Spleen (tissue), 7 donors: ENCODE data around the gene SLC39A8.

Experiments
- POLR2A ChIP-seq, 3 donors: fragments of 450-650 bp; IDR thresholded peaks; one replicate each; pipeline ENCODE4 v1.5.1; 2017; ENCODE audit warnings: antibody characterized with exemption in 3 of 3, mild to moderate bottlenecking in 1 of 3
- POLR2AphosphoS5 ChIP-seq, 3 donors: sonication (generic); formaldehyde crosslinking; IDR thresholded peaks; one replicate each; pipeline ENCODE4 v1.5.1; 2017; ENCODE audit warnings: antibody characterized with exemption in 3 of 3
- TF ChIP-seq, protein P1 (sequence below), 11 experiments: fragments of 200-600 bp in 7 of 11; fragments of 450-650 bp in 4 of 11; sonication (generic) in 4 of 11; IDR thresholded peaks in 8 of 11; conservative IDR thresholded peaks in 3 of 11; 1 replicate in 7 of 11; 2 replicates in 4 of 11; pipeline versions ENCODE4 v1.4.0 to v1.8.0; 2016 to 2021; ENCODE audit warnings: antibody characterized with exemption in 11 of 11, inconsistent platforms in 4 of 11, mild to moderate bottlenecking in 1 of 11
- donor health status: DM: no; HTN: no; CAD: no; lungs with moderate emphysema.
- donor health status: DM: no; HTN: no; CAD: no.
- donor health status: DM: no; HTN: no; CAD: no.

DNA sequence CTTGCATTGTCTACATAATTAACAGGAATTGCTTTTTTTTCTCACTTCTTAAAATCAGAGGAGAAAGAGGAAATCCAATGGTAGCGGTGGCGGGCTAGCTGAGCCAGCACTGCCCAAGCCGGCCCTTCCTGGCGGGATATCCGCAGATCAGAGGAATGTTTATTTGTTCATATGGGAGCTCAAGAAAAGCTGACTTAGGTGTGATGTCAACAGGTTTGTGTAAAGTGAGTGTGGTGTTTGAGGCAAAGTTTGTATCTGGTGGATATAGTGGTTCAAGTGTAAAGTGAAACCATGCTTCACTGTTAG, 466 bp upstream of the SLC39A8 start:
- TF ChIP-seq, protein P1, sequence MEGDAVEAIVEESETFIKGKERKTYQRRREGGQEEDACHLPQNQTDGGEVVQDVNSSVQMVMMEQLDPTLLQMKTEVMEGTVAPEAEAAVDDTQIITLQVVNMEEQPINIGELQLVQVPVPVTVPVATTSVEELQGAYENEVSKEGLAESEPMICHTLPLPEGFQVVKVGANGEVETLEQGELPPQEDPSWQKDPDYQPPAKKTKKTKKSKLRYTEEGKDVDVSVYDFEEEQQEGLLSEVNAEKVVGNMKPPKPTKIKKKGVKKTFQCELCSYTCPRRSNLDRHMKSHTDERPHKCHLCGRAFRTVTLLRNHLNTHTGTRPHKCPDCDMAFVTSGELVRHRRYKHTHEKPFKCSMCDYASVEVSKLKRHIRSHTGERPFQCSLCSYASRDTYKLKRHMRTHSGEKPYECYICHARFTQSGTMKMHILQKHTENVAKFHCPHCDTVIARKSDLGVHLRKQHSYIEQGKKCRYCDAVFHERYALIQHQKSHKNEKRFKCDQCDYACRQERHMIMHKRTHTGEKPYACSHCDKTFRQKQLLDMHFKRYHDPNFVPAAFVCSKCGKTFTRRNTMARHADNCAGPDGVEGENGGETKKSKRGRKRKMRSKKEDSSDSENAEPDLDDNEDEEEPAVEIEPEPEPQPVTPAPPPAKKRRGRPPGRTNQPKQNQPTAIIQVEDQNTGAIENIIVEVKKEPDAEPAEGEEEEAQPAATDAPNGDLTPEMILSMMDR (IDR thresholded peaks at IDR 0.05 in 8 of 11, conservative IDR thresholded peaks at IDR 0.05 in 3 of 11), result peak in 1 of 11 experiments; percentile 37
- TF ChIP-seq POLR2AphosphoS5 (IDR thresholded peaks at IDR 0.05), result no peak
- TF ChIP-seq POLR2A (IDR thresholded peaks at IDR 0.05), result no peak
